A549 (cell line): Measurements from ENCODE around the gene FNDC10.

Experiments used
- BCL3 ChIP-seq: fragments of >200 bp; sonication (Bioruptor Twin); formaldehyde crosslinking; IDR thresholded peaks from 3 replicates; pipeline ENCODE4 v1.6.1; 2016
- CEBPB ChIP-seq, 2 experiments: fragments of >200 bp in 1 of 2; sonication (Bioruptor Twin) in 1 of 2; formaldehyde crosslinking in 1 of 2; IDR thresholded peaks; 2 replicates each; pipeline ENCODE4 v1.6.1; 2012 to 2016
- CTCF ChIP-seq: fragments of >200 bp; sonication (Bioruptor Twin); formaldehyde crosslinking; IDR thresholded peaks from 3 replicates; pipeline ENCODE4 v1.5.1; 2016
- ELK1 ChIP-seq: fragments of 150-350 bp; IDR thresholded peaks from 2 replicates; pipeline ENCODE4 v1.6.1; 2014; ENCODE audit warnings: low read depth, mild to moderate bottlenecking, low read length
- FOSL2 ChIP-seq, 2 experiments: fragments of 450-650 bp in 1 of 2; fragments of >200 bp in 1 of 2; sonication (Bioruptor Twin) in 1 of 2; formaldehyde crosslinking; IDR thresholded peaks; 2 replicates each; pipeline versions ENCODE4 v1.5.0 to v1.6.1; 2016 to 2020; ENCODE audit warnings: mild to moderate bottlenecking in 1 of 2, moderate library complexity in 1 of 2
- JUNB ChIP-seq: fragments of >200 bp; sonication (Bioruptor Twin); formaldehyde crosslinking; IDR thresholded peaks from 2 replicates; pipeline ENCODE4 v1.6.1; 2016
- MYC ChIP-seq: IDR thresholded peaks from 2 replicates; pipeline ENCODE4 v1.6.1; 2012; ENCODE audit warnings: mild to moderate bottlenecking, inconsistent platforms, low read length, improper control_type of control experiment, borderline replicate concordance
- NR3C1 ChIP-seq: fragments of >200 bp; sonication (Bioruptor Twin); formaldehyde crosslinking; IDR thresholded peaks from 3 replicates; pipeline ENCODE4 v1.6.1; 2017
- PHF8 ChIP-seq: fragments of 200-600 bp; sonication (generic); IDR thresholded peaks from 2 replicates; pipeline ENCODE4 v1.6.1; 2016; ENCODE audit warnings: low read depth, mild to moderate bottlenecking, antibody characterized with exemption, moderate library complexity, borderline replicate concordance
- REST ChIP-seq: fragments of 200-600 bp; sonication (generic); IDR thresholded peaks from 2 replicates; pipeline ENCODE4 v1.6.1; 2016; ENCODE audit warnings: antibody characterized with exemption, mild to moderate bottlenecking, moderate library complexity
- RFX5 ChIP-seq: fragments of 450-650 bp; IDR thresholded peaks from 2 replicates; pipeline ENCODE4 v1.7.1; 2014; ENCODE audit warnings: antibody characterized with exemption, mild to moderate bottlenecking, moderate library complexity

- TF ChIP-seq NR3C1 (no peak), BCL3 (no peak), CTCF (no peak), REST (no peak), JUNB (no peak), PHF8 (no peak), MYC (no peak), ELK1 (no peak), CEBPB (IDR thresholded peaks at IDR 0.05) (no peak), FOSL2 (IDR thresholded peaks at IDR 0.05) (no peak), FOSL2 (CRISPR knock-in tag; IDR thresholded peaks at IDR 0.05) (no peak), RFX5 (no peak)
These were observed 22.4 kb downstream of the FNDC10 start for GRCh38 chr1:1577367-1578011.
